Measurements from ENCODE around the gene PRR18.

DNA sequence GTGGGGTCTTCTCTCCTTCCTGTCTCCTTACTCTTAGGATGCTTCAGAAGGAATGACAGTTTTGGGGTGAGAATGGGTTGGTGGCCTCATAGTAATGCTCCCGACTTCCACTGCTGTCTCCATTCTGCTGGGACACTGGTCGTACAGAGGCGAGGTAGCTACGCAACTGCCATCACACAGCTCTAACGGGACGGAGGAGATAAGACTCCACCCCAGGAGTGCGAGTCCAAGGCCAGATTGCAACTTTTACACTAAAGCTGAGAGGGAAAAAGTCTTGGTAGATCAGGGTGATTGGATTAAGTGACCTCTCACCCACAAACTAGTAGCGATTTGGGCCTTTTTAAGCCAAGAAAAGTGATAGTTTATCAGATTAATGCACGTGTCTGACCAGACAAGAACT, 1.8 kb upstream of the PRR18 start:
- TF ChIP-seq EZH2 (IDR thresholded peaks at IDR 0.05; ENCODE audit: low read length, unreplicated experiment): no peak
- TF ChIP-seq, protein P1, sequence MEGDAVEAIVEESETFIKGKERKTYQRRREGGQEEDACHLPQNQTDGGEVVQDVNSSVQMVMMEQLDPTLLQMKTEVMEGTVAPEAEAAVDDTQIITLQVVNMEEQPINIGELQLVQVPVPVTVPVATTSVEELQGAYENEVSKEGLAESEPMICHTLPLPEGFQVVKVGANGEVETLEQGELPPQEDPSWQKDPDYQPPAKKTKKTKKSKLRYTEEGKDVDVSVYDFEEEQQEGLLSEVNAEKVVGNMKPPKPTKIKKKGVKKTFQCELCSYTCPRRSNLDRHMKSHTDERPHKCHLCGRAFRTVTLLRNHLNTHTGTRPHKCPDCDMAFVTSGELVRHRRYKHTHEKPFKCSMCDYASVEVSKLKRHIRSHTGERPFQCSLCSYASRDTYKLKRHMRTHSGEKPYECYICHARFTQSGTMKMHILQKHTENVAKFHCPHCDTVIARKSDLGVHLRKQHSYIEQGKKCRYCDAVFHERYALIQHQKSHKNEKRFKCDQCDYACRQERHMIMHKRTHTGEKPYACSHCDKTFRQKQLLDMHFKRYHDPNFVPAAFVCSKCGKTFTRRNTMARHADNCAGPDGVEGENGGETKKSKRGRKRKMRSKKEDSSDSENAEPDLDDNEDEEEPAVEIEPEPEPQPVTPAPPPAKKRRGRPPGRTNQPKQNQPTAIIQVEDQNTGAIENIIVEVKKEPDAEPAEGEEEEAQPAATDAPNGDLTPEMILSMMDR (conservative IDR thresholded peaks at IDR 0.05; ENCODE audit: low read depth, low read length): no peak

Data from PC-3 (cell line).